B cell (primary cell): ENCODE data around the gene GPR33. TPM values are rescaled to one million over a fixed set of nuclear protein-coding genes. Genes with fewer than 3 reads are reported as not detected.

Experiments
- ATAC-seq: fragments of 200-7000 bp; cut with Tn5 transposase; one replicate; pipeline ENCODE4 v1.10.0; 2021; ENCODE audit warnings: low read depth, mild to moderate bottlenecking, moderate number of reproducible peaks, moderate library complexity
- CTCF ChIA-PET: fragments of 350-600 bp; sonication (Branson Sonifier 250); formaldehyde crosslinking; loops from one replicate; lab custom pipeline; 2021; ENCODE audit warnings: antibody characterized with exemption, inconsistent platforms; lab: Charles Lee
- POLR2A ChIA-PET: fragments of 350-600 bp; sonication (Branson Sonifier 250); formaldehyde crosslinking; loops from one replicate; lab custom pipeline; 2021; ENCODE audit warnings: antibody characterized with exemption; lab: Charles Lee
- DNase-seq: peaks from one replicate; pipeline ENCODE4 v3.0.0; 2013
- H2AFZ ChIP-seq: 2 replicates; pipeline ENCODE4 v1.6.1; 2012; ENCODE audit warnings: mild to moderate bottlenecking, low read depth, low read length; ENCODE audit not compliant: insufficient read depth, poor library complexity, severe bottlenecking
- H3K27ac ChIP-seq, 2 donors: 1 replicate in 1 of 2; 2 replicates in 1 of 2; pipeline ENCODE4 v1.5.1; 2012 to 2013; ENCODE audit warnings: low read length in 2 of 2, mild to moderate bottlenecking in 2 of 2, moderate library complexity in 1 of 2
- H3K27me3 ChIP-seq, 4 experiments: fragments of 200-600 bp in 1 of 4; sonication (generic) in 1 of 4; replicated peaks in 1 of 4; 1 replicate in 2 of 4; 2 replicates in 2 of 4; pipeline versions ENCODE4 v1.6.1 to v1.7.0; 2013 to 2016; ENCODE audit warnings: low read length in 3 of 4, mild to moderate bottlenecking in 2 of 4, mixed read lengths in 1 of 4, moderate library complexity in 1 of 4; ENCODE audit not compliant: insufficient read depth in 4 of 4, control insufficient read depth in 3 of 4; ENCODE audit errors: control extremely low read depth in 1 of 4
- H3K36me3 ChIP-seq, 2 experiments: replicated peaks in 1 of 2; 1 replicate in 1 of 2; 2 replicates in 1 of 2; pipeline versions ENCODE4 v1.6.1 to v1.7.1; 2013; ENCODE audit warnings: low read length in 1 of 2; ENCODE audit not compliant: insufficient read depth in 2 of 2, control insufficient read depth in 1 of 2; ENCODE audit errors: control extremely low read depth in 1 of 2, extremely low read depth in 1 of 2
- H3K4me1 ChIP-seq, 2 donors: fragments of 200-600 bp in 1 of 2; sonication (generic) in 1 of 2; 1 replicate in 1 of 2; 2 replicates in 1 of 2; pipeline versions ENCODE4 v1.5.1 to v1.6.1; 2013 to 2017; ENCODE audit warnings: low read length in 2 of 2; ENCODE audit not compliant: control insufficient read depth in 2 of 2, insufficient read depth in 2 of 2
- H3K4me2 ChIP-seq: replicated peaks from 2 replicates; pipeline ENCODE3; 2012; ENCODE audit warnings: mild to moderate bottlenecking, low read depth, low read length; ENCODE audit not compliant: poor library complexity, severe bottlenecking
- H3K4me3 ChIP-seq, 5 experiments: fragments of 200-600 bp in 1 of 5; sonication (generic) in 1 of 5; 1 replicate in 3 of 5; 2 replicates in 2 of 5; pipeline versions ENCODE4 v1.5.1 to v1.7.0; 2011 to 2016; ENCODE audit warnings: low read length in 4 of 5, mild to moderate bottlenecking in 4 of 5, low read depth in 2 of 5, control low read depth in 1 of 5, moderate library complexity in 1 of 5; ENCODE audit not compliant: insufficient read depth in 1 of 5; ENCODE audit errors: control extremely low read depth in 1 of 5, extremely low read depth in 1 of 5
- H3K79me2 ChIP-seq: fragments of 200-600 bp; sonication (generic); one replicate; pipeline ENCODE4 v1.6.0; 2016; ENCODE audit warnings: low read length; ENCODE audit not compliant: control insufficient read depth, insufficient read depth
- H3K9ac ChIP-seq: fragments of 200-600 bp; sonication (generic); 2 replicates; pipeline ENCODE4 v1.6.1; 2017; ENCODE audit warnings: mild to moderate bottlenecking, low read length, moderate library complexity
- H3K9me3 ChIP-seq, 3 donors: one replicate each; pipeline versions ENCODE4 v1.6.1 to v1.7.1; 2013; ENCODE audit warnings: low read length in 2 of 3; ENCODE audit not compliant: control insufficient read depth in 2 of 3, insufficient read depth in 1 of 3; ENCODE audit errors: control extremely low read depth in 1 of 3
- H4K20me1 ChIP-seq: 2 replicates; pipeline ENCODE4 v1.6.0; 2012; ENCODE audit warnings: mild to moderate bottlenecking, low read length; ENCODE audit not compliant: insufficient read depth, control insufficient read depth, poor library complexity, severe bottlenecking
- H3K27ac Mint-ChIP-seq: one replicate; pipeline ENCODE4 v1.8.0; 2021; ENCODE audit warnings: mixed read lengths
- H3K27me3 Mint-ChIP-seq: one replicate; pipeline ENCODE4 v1.8.0; 2021; ENCODE audit warnings: mixed read lengths
- H3K4me1 Mint-ChIP-seq: one replicate; pipeline ENCODE4 v1.8.0; 2021; ENCODE audit warnings: mixed read lengths
- H3K4me3 Mint-ChIP-seq: one replicate; pipeline ENCODE4 v1.8.0; 2021; ENCODE audit warnings: mixed read lengths
- H3K9me3 Mint-ChIP-seq: one replicate; pipeline ENCODE4 v1.8.0; 2022; ENCODE audit warnings: mixed read lengths; ENCODE audit not compliant: insufficient read depth
- EZH2 ChIP-seq: IDR thresholded peaks from 2 replicates; pipeline ENCODE4 v1.6.1; 2012; ENCODE audit warnings: borderline replicate concordance, low read depth, mild to moderate bottlenecking, moderate library complexity, low read length; ENCODE audit not compliant: insufficient read depth, poor library complexity, severe bottlenecking
- WGBS: methylation state at CpG from one replicate; pipeline ENCODE4 v1.1.5; 2013; ENCODE audit warnings: missing lambda C conversion rate; ENCODE audit not compliant: insufficient coverage; 5-methylcytosine and 5-hydroxymethylcytosine counted together
- intact Hi-C: fragments of 100-400 bp; cut with micrococcal nuclease; formaldehyde crosslinking; loops from one replicate; pipeline ENCODE4 v1.10.0; 2022
- polyA plus RNA-seq: library from polyadenylated mRNA; depleted of rRNA; stranded (reverse); fragments of >200 nt; gene quantifications from 2 replicates; pipeline ENCODE4 v1.2.3, GENCODE V29; 2012
- total RNA-seq, 2 donors: library from RNA; stranded (reverse); fragments of 120-200 nt in 1 of 2; gene quantifications; 1 replicate in 1 of 2; 2 replicates in 1 of 2; pipeline versions ENCODE4 v1.2.3 to v1.2.4, GENCODE V29; 2013 to 2022
- TF ChIP-seq, protein P1 (sequence below): fragments of 200-600 bp; IDR thresholded peaks from one replicate; pipeline ENCODE4 v1.8.0; 2022; ENCODE audit warnings: antibody characterized with exemption, mild to moderate bottlenecking

Gene GPR33
- total and polyA plus RNA-seq, 2 donors (not counting 1 experiment from before 2014, with no cell fraction given): not detected

DNA sequence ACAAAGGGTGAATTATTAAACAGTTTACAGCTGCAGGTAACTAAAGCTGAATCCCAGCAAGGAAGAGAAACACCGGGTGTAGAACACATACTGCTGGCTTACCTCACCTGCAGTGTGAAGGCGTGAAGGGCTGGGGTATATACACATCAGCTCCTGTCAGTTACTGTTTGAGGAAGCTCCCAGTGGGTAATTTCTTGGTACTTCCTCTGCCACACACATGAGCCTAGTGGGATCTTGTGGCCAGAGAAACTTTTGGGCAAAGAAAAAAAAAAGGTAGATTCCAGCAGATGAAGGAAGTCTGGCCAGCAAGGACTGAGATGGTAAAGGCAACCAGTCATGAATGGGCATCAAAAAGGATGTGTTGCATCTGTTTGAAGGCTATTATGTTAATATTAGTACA lies 14.0 kb upstream of the GPR33 start:
- Histone ChIP-seq H3K9ac (no peak overlapping the region), H4K20me1 (no peaks in the 10 kb centered on the region), H3K27ac (no peak overlapping the region), H3K9me3 (no peaks in the 10 kb centered on the region), H3K36me3 (no peaks in the 10 kb centered on the region), H3K4me2 (no peak overlapping the region), H2AFZ (no peak overlapping the region), H3K4me3 (no peak overlapping the region), H3K79me2 (no peaks in the 10 kb centered on the region), H3K27me3 (no peaks in the 10 kb centered on the region), H3K4me1 (no peaks in the 10 kb centered on the region)
- TF ChIP-seq, protein P1, sequence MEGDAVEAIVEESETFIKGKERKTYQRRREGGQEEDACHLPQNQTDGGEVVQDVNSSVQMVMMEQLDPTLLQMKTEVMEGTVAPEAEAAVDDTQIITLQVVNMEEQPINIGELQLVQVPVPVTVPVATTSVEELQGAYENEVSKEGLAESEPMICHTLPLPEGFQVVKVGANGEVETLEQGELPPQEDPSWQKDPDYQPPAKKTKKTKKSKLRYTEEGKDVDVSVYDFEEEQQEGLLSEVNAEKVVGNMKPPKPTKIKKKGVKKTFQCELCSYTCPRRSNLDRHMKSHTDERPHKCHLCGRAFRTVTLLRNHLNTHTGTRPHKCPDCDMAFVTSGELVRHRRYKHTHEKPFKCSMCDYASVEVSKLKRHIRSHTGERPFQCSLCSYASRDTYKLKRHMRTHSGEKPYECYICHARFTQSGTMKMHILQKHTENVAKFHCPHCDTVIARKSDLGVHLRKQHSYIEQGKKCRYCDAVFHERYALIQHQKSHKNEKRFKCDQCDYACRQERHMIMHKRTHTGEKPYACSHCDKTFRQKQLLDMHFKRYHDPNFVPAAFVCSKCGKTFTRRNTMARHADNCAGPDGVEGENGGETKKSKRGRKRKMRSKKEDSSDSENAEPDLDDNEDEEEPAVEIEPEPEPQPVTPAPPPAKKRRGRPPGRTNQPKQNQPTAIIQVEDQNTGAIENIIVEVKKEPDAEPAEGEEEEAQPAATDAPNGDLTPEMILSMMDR: no peak
- TF ChIP-seq EZH2: no peak
- no peaks in the 10 kb centered on the region for H3K27me3 Mint-ChIP-seq
- 91% methylated on average over 2 of the region's 2 CpGs for WGBS
- ChIA-PET POLR2A (no interaction called here), CTCF (no interaction called here)
- intact Hi-C loops: no loop called here
- H3K4me3 Mint-ChIP-seq: no peak overlapping the region
- no peaks in the 10 kb centered on the region for H3K4me1 Mint-ChIP-seq
- ATAC-seq (no peak), DNase-seq (no peak)
- H3K27ac Mint-ChIP-seq: no peak overlapping the region
- H3K9me3 Mint-ChIP-seq: no peaks in the 10 kb centered on the region

DNA sequence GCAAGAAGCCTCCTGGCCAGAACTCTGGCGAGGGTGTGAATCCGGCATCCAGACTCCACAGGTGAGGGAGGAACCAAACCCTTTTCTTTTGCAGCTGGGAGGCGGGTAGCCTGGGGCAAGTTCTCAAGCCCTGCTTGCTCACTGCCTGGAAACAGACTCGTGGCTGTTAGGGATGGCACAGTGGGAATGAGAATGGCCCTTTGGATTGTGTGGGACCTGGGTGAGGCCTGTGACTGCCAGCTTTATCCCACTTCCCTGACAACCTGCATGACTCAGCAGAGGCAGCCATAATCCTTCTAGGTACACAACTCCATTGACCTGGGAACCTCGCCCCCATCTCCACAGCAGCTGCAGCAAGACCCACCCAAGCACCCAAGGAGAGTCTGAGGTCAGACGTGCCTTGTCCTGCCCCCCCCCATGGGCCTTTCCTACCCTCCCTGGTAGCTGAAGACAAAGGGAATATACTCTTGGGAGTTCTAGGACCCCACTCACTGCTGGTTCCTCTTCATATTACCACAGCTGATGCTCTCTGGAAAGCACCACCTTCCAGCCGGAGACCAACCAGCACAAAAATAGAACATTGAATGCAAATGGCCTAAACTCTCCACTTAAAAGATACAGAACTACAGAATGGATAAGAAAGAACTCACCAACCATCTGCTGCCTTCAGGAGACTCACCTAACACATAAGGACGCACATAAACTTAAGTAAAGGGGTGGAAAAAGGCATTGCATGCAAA lies 5.1 kb upstream of the GPR33 start:
- ATAC-seq: no peak
- ChIA-PET CTCF (interaction anchor here (0.8 to 1.3 kb wide), 3 partner anchors 12 to 18 kb away, joined by 3 to 5 read pairs (median 4); no protein-coding TSS in a partner anchor), POLR2A (no interaction called here)
- H3K4me1 Mint-ChIP-seq: peaks cover 57% of the 10 kb centered on the region
- Histone ChIP-seq H3K36me3 (no peaks in the 10 kb centered on the region), H3K27ac (no peak overlapping the region), H3K9me3 (peaks cover 0 to 16% (median 0%) of the 10 kb centered on the region in 3 donors), H3K4me2 (peak overlapping the region; percentile 59), H3K27me3 (peaks cover 0 to 2% (median 0%) of the 10 kb centered on the region in 4 experiments), H3K79me2 (no peaks in the 10 kb centered on the region), H4K20me1 (no peaks in the 10 kb centered on the region), H2AFZ (peak overlapping the region; percentile 41), H3K9ac (no peak overlapping the region), H3K4me1 (peaks cover 54 to 57% of the 10 kb centered on the region in 2 donors), H3K4me3 (no peak overlapping the region)
- peak overlapping the region; percentile 52 for H3K4me3 Mint-ChIP-seq
- peak; percentile 21 for DNase-seq
- intact Hi-C loops: no loop called here
- peak overlapping the region; percentile 34 for H3K27ac Mint-ChIP-seq
- peaks cover 2% of the 10 kb centered on the region for H3K9me3 Mint-ChIP-seq
- H3K27me3 Mint-ChIP-seq: no peaks in the 10 kb centered on the region
- no peak for TF ChIP-seq EZH2
- TF ChIP-seq, protein P1: no peak
- 89% methylated on average over 7 of the region's 8 CpGs for WGBS
